GM21737 (cell line): ENCODE measurements around the gene EIF4E1B.
"Not testable (repeated sequence)": the region's sequence is repeated elsewhere in the genome, so short reads cannot be mapped to it uniquely, and the experiment has no call there.

ENCODE experiments used
- ATAC-seq: cut with Tn5 transposase; IDR thresholded peaks from one replicate; pipeline ENCODE4 v1.9.1; 2021; ENCODE audit warnings: mild to moderate bottlenecking, moderate library complexity; ENCODE audit not compliant: unreplicated experiment

Gene EIF4E1B

GRCh38 chr5:176629853-176630680, at the start of gene EIF4E1B, which contains the start of gene SNCB:
Gene EIF4E1B, plus strand, starts transcription at chr5:176630675. Its CDS starts 12,113 bp downstream, at chr5:176642788.
Gene SNCB, minus strand, starts transcription at chr5:176630534. Its CDS starts 880 bp downstream, at chr5:176629654.
- ATAC-seq = no peak

- no peak for ATAC-seq
These were observed 49.1 kb upstream of the EIF4E1B start for GRCh38 chr5:176581361-176581760.

GRCh38 chr5:176583076-176583475, 47.4 kb upstream of the EIF4E1B start:
- ATAC-seq = no peak

GRCh38 chr5:176587398-176587797, 43.1 kb upstream of the EIF4E1B start:
- ATAC-seq = no peak

GRCh38 chr5:176588297-176588696, 42.2 kb upstream of the EIF4E1B start:
- no peak for ATAC-seq

GRCh38 chr5:176589039-176589769, 41.3 kb upstream of the EIF4E1B start:
- no peak for ATAC-seq

- ATAC-seq = no peak
These were observed 40.3 kb upstream of the EIF4E1B start for GRCh38 chr5:176590035-176590717.

GRCh38 chr5:176591667-176592066, 38.8 kb upstream of the EIF4E1B start:
- ATAC-seq = not testable (repeated sequence)

GRCh38 chr5:176592573-176592972, 37.9 kb upstream of the EIF4E1B start:
- no peak for ATAC-seq

- ATAC-seq = no peak
These were observed 37.1 kb upstream of the EIF4E1B start for GRCh38 chr5:176593273-176593869.

GRCh38 chr5:176594554-176594953, 35.9 kb upstream of the EIF4E1B start:
- no peak for ATAC-seq

- ATAC-seq = no peak
These were observed 35.0 kb upstream of the EIF4E1B start for GRCh38 chr5:176595386-176595943.

- no peak for ATAC-seq
These were observed 34.3 kb upstream of the EIF4E1B start for GRCh38 chr5:176596069-176596644.

GRCh38 chr5:176596689-176597416, 33.6 kb upstream of the EIF4E1B start:
- ATAC-seq = no peak

GRCh38 chr5:176597417-176598389, 32.8 kb upstream of the EIF4E1B start:
- no peak for ATAC-seq

GRCh38 chr5:176599749-176600430, 30.6 kb upstream of the EIF4E1B start:
- not testable (repeated sequence) for ATAC-seq

GRCh38 chr5:176601901-176602482, 28.5 kb upstream of the EIF4E1B start:
- ATAC-seq = no peak
